ENCODE measurements around the gene STIM1. TPM values are rescaled to one million over a fixed set of nuclear protein-coding genes. Genes with fewer than 3 reads are reported as not detected.

Gene STIM1
- polyA plus RNA-seq, 3 donors, result 33.1 to 35.1 (median 34.2) TPM

GRCh38 chr11:4060182-4060923, 204.9 kb downstream of the STIM1 start:
- DNase-seq (ENCODE audit: low read depth in 3 of 3, low spot score in 2 of 3), result no peak

DNA sequence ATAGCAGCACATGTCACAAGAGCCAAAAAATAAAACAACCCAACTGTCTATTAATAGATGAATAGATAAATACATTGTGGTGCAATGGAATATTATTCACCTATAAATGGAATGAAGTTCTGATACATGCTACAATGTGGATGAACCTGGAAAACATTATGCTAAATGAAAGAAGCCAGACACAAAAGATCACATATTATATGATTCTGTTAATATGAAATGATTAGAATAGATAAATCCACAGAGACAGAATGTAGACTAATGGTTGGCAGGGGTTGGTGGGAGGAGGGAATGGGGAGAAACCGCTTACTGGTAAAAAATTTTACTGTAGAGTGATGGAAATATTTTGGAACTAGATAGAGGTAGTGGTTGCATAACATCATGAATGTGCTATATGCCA, 206.2 kb downstream of the STIM1 start:
- DNase-seq (ENCODE audit: low read depth in 3 of 3, low spot score in 2 of 3), result no peak

- DNase-seq (ENCODE audit: low read depth in 3 of 3, low spot score in 2 of 3), result no peak
Observed at GRCh38 chr11:4063348-4063747, 207.9 kb downstream of the STIM1 start.

DNA sequence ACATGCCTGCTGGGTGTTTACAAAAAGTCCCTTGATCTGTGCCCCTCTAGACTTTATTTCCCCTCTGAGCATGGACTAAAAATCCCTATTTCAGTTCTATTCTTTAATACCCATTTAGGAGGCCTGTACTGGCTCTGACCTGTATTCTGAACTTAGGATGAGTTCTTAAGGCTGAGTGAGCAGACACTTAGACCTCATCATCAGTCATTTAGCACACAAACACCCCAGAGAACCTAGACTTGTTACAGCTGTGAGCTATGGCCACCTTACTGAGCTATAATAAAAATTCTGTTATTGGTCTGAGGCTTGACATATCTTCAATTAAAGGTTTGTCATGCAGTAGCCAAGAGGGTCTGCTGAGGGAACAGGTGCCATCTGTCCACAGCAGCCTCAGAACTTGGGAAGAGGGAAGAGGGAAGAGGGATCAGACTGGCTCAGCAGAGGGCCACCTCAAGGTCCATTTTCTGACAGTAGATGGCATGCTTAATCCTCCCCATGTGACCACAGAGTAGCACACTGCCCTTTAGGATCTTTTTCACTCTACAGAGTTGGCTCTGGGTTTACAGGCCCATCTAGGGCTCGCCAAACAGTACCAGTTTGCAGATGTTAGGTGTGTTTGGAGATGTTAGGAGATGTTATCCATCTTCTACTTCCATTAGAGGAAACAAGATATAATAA, 209.0 kb downstream of the STIM1 start:
- DNase-seq (ENCODE audit: low read depth in 3 of 3, low spot score in 2 of 3), result no peak

DNA sequence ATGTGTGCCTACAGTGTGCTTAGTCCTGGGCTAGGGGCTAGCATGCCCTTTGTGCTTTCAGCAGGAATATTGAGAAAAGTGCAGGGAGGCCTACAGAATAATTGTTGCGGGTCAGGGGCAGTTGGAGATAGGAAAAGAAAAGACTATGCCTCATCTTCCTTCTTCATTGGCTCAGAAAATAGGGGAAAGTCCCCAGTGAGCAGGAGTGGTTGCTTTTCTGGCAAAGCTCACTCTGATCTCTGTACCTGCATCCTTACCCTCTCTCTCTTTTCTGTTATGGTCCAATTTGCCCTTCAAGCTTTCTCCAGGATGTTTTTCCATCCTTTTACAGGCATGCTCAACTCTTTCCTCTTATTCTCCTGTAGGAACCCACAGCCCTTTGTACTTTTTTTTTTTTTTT, 209.6 kb downstream of the STIM1 start:
- no peak for DNase-seq (ENCODE audit: low read depth in 3 of 3, low spot score in 2 of 3)

DNA sequence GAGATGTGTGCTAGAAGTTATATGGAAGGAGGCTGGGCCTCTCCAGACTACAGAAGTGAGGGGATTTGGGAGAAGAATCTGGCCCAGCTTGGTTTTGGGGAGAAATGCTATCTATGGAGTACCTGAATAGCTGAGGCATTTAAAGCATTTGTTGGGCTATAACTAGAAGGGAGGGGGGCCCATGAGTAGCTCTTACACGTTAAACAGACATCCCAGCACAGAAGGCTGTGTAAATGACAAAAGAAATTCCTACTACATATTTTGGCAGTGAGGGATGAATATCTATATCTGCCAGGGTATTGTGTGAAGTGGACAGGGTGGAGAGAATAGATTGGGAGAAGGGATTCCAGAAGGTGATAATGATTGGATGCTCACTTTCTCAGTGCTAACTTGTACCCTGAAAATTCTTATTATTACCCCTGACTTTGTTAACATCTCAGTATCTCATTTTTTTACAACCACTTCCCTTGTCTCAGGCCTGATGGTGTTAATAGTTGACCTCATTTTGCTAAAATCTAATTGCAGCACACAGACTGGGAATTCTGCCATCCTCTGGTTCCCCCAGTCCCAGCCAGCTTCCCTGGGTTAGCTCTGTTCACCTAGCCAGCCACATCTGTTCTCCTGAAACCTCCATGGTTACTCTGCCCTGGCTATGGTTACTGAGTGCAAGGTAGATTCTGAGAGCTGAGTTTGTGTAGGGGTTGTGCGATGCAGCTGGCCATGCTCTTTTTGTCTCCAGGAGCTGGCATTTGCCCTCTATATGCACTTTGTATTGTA, 210.3 kb downstream of the STIM1 start:
- no peak for DNase-seq (ENCODE audit: low read depth in 3 of 3, low spot score in 2 of 3)

DNA sequence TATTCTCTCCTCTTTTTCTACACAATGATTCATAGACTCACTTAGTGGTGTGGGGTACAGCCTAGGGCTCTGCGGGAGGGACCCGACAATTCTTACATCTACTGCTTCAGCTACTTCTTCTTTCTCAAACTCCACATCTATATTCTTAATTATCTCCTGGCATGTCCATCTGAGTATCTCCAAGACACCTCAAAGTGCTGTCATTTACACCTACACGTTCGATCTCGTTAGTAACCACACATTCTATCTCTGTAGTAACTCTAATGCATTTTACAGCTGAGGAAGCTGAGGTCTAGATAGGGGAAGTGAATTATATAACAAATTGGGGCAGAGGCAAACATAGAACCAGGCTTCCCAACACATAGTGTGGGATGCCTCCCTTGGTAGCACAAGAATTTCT, 211.4 kb downstream of the STIM1 start:
- no peak for DNase-seq (ENCODE audit: low read depth in 3 of 3, low spot score in 2 of 3)

GRCh38 chr11:4068962-4069361, 213.5 kb downstream of the STIM1 start:
- no peak for DNase-seq (ENCODE audit: low read depth in 3 of 3, low spot score in 2 of 3)

GRCh38 chr11:4071325-4071724, 215.9 kb downstream of the STIM1 start:
- no peak for DNase-seq (ENCODE audit: low read depth in 3 of 3, low spot score in 2 of 3)

DNA sequence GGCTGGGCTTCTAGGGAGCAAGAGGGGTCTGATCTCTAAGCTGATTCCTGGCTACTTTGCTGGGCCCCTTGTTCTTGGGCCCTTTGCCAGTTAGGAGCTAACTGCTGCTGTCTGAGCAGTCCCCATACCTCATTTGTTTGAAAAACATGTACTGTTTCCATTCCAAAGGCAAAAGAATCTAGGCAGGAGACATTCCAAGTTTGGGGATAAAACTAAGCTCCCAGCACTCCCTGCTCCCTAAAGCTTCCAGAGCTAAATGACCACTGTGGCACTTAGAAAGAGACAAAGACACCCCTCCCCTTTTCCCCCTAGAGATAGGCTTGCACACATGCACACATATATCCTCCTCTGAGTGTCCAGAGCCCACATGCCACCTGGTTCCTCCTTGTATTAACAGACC, 216.4 kb downstream of the STIM1 start:
- DNase-seq (ENCODE audit: low read depth in 3 of 3, low spot score in 2 of 3), result no peak

DNA sequence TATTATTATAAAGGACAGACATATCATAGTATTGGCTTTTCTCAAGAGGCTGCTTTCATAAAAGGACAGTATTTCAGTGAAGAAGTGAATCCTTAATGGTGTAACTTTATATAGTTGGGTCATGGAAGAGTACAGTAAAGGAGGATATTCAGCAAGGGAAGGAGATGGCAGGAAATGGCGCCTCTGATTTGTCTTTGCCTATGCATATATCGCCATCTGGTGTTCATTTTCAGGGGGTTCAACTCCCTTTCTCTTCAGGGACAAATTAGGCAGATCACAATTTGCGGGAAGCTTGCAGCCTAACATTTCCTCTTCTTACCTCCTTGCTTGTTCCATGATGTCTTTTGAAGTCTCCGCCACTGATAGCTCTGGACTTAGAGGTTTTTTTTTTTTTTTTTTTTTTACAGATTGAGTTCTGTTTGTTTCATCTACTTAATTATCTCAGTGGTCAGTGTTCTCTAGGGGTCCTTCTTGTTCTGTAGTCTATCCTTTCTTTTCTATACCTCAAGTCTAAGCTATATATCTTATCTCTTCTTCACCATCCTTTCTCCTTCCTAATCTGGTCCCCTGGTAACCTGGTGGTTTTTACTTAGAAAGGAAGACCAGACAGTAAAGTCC, 217.3 kb downstream of the STIM1 start:
- peak in 2 of 3 donors; percentile 61 to 73 for DNase-seq (ENCODE audit: low read depth in 3 of 3, low spot score in 2 of 3)

DNA sequence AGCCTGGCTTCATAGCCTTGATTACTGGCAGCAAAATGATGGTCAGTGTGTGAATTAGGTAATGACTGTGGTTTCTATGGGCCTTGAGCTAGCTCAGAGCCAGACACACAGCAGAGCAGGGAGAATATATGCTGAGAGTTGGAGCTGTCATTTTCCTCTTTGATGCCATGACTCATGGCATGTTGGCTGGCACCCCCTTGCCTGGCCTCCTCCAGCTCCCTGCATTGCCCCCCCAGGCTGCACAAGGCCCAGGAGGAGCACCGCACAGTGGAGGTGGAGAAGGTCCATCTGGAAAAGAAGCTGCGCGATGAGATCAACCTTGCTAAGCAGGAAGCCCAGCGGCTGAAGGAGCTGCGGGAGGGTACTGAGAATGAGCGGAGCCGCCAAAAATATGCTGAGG, 218.8 kb downstream of the STIM1 start:
- no peak for DNase-seq (ENCODE audit: low read depth in 3 of 3, low spot score in 2 of 3)

DNA sequence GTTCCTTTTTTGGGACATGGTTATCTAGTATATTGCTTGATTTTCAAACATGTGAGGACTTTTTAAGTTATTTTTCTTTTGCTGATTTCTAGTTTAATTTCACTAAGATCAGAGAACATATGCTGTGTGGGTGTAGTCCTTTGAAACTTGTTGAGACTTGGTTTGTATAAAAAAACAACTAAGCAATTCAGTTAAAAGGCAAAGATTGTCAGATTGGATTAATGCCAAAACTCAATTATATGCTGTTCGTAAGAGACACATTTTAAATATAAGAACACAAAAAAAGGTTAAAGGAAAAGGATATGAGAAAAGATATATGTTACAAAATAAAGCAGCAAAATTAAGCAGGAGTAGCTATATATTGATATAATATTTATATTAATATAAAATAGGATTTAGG, 221.3 kb downstream of the STIM1 start:
- DNase-seq (ENCODE audit: low read depth in 3 of 3, low spot score in 2 of 3), result no peak

- no peak for DNase-seq (ENCODE audit: low read depth in 3 of 3, low spot score in 2 of 3)
Observed at GRCh38 chr11:4083198-4083597, 227.7 kb downstream of the STIM1 start.

- DNase-seq (ENCODE audit: low read depth in 3 of 3, low spot score in 2 of 3), result peak in 1 of 3 donors; percentile 6
Observed at GRCh38 chr11:4084406-4085125, 229.1 kb downstream of the STIM1 start.

DNA sequence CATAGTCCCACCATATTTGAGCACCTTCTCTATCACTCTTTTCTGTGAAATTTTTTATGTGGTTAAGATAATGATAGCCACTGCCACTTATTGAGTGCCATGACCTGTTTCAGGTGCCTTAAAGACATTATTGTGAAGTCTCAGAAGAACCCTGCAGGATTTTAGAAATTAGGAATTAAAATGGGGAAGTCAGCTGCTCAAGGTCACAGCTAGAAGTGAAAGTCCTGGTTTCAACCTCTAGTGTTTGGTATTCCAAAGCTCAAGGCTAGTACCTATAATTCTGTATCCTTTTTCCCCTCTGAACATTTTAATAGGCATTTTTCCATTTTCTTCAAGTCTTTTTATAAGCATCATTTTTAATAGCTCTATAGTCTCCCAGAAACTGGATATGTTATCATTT, 230.1 kb downstream of the STIM1 start:
- no peak for DNase-seq (ENCODE audit: low read depth in 3 of 3, low spot score in 2 of 3)

DNA sequence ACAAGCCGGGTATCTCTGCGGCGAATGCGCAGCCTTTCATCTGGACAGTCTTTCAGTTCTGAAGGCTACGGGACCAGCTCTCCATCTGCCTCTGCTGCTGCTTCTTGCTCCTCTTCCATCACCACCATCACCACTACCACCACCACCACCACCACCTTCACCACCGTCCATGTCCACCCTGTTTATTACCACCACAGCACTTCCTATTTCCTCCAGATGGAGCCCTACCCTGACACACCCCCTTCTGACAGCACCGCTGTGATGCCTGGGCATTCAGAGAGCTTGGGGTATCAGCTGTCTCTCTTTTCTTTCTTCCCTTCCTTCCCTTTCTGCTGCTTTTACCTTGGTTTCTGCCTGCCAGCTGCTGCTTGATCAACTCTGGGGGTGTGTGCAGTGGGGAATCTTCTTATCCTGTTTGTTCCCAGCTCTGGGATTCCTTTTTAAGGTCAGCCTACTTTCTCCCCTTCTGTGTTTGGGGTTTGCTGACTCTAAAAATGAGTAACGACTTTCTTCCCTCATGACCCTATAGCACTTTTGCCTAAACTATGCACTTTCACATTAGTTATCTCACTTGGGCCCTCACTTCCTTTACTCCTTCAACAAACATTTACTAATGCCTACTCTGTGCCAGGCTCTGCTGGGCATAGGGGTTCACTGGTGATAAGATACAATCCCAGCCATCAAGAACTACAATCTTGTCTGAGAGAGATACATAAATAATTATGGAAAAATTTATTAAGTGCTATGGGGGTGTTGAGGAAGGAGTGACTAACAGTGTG, 231.3 kb downstream of the STIM1 start:
- DNase-seq (ENCODE audit: low read depth in 3 of 3, low spot score in 2 of 3), result no peak

GRCh38 chr11:4087551-4087950, 232.1 kb downstream of the STIM1 start:
- DNase-seq (ENCODE audit: low read depth in 3 of 3, low spot score in 2 of 3), result no peak

- no peak for DNase-seq (ENCODE audit: low read depth in 3 of 3, low spot score in 2 of 3)
Observed at GRCh38 chr11:4090258-4090657, 234.8 kb downstream of the STIM1 start.

DNA sequence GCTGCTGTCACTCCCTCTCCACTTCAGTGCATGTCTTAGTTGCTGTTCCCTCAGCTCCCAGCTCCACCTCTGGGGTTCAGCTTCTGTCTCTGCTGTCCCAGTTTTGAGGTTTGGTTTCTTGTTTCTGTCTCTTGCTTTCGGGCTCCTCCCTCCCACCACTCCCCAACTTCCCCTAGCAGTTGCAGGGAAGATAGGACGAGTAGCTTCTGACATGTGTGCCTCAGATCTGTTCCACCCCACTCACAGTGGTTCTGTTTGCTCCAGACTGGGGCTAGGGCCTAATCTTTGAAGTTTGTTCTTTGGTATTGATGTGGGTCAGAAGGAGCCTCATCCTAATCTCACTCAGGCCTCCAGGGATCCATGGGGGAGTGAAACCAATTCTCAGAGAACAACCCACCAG, 236.6 kb downstream of the STIM1 start:
- no peak for DNase-seq (ENCODE audit: low read depth in 3 of 3, low spot score in 2 of 3)

All from right renal cortex interstitium (tissue), 3 donors.